CD4-positive, alpha-beta T cell treated with Interleukin-6 at 100 ng/mL for 8 hours (primary cell): ENCODE measurements around the gene SMDT1.

Source experiments
- DNase-seq: peaks from one replicate; pipeline ENCODE4 v3.0.0-alpha.2; 2020; ENCODE audit warnings: mixed read lengths, low spot score

The SMDT1 gene

DNA sequence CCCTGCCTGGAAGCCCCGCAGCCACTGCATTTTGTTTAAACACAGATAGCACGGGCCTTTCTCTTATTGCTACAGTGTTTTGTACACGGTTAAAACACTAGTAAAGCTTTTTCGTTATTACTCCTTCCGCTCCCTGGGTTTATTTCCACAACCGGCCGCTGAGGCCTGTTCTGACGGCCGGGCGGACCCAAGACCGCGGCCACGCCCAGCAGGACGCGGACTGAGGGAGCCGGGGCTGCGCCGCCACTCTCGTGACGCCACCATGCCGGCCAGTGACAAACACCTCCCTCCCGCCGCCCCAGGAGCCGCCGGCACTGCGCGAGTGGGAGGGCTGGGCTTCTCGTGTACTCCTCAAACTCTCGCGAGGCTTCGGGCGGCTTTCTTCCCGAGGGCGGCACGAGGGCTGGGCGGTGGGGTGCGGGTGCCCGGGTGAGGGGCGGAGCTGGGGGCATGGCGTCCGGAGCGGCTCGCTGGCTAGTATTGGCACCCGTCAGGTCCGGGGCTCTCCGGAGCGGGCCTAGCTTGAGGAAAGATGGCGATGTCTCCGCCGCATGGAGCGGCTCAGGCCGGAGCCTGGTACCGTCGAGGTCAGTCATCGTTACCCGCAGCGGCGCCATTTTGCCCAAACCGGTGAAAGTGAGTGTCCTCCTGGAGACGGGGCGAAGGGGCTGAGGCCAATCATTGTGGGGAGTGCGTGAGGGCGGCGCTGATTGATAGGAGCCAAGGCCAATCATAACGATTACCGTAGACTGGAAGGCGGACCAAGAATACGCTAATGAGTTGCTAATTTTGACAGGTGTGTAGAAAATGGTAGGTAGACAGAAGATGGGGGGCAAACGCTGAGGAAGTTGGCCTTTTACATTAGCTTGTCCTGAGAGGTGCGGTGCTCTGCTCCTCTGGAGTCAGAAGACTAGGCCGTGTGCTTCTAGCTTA lies at the start of gene SMDT1:
Gene SMDT1, plus strand, starts transcription at position 382 of the 933 bp plus-strand sequence. Its CDS starts 69 bp downstream, at position 451.
- peak; percentile 98 for DNase-seq

DNA sequence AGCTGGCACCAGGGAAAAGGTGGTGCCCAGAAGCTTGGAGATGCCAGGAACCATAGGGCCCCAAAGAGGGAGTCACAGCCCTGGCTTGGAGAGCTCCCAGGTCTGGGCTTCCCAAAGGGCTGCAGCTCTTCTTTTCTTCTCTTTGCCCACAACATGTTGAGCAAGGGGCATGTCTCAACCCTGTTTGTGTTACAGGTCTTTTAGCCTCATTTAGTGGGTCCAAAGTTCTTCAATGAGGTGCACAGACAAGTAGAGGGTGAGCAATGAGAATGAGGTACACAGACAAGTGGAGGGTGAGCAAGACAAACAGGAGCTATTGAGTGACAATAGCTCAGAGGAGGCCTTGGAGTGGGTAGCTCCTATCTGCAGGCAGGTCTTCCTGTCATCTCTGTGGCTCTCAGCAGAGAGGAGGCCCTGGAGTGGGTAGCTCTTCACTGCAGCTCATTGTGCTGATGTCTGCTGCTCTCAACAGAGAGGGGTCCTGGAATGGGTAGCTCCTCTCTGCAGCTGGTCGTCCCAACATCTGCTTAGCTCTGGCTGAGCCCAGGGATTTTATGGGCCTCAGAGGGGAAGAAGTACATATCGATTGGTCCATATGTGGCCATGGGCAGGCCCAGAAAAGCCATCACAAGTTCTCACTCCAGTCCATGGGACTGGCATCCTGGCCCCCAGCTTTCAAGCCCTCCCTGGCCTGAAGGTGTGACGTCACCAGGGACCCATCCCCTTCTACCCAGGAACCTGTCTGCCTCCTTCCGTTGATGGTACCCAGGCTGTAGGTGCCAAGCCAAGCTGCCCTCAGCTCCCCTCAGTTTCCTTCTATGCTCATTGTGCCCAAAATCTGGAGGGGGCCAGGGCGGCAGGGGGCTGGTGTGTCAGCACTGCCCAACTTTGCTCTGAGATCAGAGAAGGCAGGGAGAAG lies 46.0 kb upstream of the SMDT1 start:
- DNase-seq, result no peak

DNA sequence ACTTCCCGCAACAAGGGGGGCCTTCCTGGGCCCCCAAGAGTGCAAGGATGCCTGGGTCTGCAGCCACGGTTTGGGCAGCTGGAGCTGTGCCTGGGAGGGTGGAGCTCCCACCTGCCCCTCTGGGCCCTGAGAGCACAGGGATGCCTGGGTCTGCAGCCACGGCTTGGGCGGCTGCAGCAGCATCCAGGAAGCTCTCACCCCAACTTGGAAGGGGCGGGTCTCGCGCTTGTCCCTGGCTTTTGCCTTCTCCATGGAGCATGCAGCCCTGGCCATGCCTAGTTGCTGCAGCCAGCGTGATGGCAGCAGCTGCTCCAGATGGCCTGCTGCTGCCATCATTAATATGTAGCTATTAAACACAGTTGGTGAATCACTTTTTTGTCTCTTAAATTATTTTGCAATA lies 44.2 kb upstream of the SMDT1 start:
- DNase-seq, result no peak

DNA sequence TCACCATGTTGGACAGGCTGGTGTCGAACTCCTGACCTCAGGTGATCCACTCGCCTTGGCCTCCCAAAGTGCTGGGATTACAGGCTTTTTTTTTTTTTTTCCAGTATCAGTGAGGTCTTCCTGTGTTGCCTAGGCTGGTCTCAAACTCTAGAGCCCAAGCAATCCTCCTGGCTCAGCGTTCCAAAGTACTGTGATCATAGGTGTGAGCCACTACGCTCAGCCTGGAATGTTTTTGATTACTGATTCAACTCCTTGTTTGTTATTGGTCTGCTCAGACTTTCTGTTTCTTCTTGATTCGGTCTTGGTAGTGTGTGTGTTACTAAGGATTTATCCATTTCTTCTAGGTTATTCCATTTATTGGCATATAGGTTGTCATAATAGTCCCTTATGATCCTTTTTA lies 40.2 kb upstream of the SMDT1 start:
- DNase-seq, result no peak

- DNase-seq, result no peak
Observed at GRCh38 chr22:42041784-42042183, 37.7 kb upstream of the SMDT1 start.

GRCh38 chr22:42050641-42051180 lies 28.8 kb upstream of the SMDT1 start:
- DNase-seq, result no peak

DNA sequence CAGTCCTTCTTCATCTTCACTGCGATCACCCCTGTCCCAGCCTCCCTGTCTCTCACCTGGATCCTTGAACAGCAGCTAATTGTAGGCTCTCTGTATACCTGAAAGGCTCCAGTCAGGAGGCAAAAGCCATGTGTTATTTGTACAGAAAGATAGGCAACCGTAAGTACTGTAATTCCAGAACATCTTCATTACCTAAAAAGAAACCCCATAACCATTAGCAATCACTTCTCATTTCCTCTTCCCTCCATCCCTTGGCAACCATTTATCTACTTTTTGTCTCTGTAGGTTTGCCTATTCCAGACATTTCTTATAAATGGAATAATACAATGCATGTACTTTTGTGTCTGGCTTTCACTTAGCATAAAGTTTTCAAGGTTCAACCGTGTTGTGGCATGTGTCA lies 26.7 kb upstream of the SMDT1 start:
- DNase-seq, result no peak

DNA sequence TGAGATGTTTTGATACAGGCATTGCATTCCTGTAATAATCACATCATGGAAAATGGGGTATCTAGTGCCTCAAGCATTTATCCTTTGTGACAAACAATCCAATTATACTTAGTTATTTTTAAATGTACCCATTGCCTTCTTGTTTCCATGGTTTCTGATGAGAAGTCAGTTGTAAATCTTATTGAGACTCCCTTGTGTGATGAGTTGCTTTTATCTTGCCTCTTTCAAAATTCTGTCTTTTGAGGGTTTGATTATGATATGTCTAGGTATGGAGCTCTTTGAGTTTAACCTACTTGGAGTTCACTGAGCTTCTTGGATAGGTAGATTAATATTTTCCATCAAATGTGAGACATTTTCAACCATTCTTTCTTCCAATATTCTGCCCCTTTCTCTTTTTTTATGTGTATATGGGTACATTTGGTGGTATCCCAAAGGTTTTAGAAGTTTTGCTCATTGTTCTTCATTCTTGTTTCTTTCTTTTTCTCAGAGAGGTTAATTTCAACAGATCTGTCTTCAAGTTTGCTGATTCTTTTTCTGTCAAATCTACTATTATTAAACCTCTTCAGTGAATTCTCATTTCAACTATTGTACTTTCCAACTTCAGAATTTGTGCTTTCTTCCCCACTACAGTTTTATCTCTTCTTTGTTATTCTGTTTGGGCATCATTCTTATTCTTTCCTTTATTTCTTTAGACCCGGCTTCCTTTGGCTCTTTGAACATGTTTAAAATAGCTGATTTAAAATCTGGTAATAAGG lies 22.6 kb upstream of the SMDT1 start:
- DNase-seq, result no peak

DNA sequence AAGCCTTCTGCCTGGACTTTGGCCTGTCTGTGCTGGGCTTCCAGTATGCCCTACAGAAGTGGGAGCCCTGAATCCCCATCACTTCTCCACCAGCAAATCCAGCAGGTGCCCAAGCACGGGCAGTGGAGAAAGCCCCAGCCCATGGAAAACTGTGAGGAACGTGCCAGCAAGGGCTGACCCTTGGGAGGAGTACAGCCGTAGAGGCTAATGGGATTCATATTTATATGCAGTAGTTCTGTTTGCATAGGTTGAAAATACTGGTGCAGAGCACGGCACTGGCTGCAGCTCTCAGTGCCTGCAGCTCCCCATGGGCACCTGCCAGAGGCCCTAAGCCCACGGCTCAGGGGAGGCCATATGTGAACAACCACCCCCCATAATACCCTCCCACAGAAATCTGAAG lies 19.0 kb upstream of the SMDT1 start:
- no peak for DNase-seq

DNA sequence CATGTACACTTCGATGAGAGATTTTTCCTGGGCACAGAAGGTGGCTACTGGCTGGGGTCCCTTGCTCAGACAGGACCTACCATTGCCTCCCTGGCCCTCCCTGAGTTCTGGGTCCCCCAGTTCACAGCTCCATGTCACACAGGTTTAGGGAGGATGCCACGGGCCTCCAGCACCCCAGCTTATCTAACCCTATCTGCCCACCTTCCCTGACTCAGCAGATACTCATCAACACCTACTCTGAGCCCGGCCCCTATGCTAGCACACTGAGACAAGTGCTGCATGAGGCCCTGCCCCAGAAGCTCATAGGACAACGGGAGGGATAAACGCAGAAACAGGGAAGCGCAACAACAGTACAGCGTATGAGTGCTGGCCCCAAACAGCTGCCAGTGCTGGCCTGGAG lies 18.5 kb upstream of the SMDT1 start:
- no peak for DNase-seq

DNA sequence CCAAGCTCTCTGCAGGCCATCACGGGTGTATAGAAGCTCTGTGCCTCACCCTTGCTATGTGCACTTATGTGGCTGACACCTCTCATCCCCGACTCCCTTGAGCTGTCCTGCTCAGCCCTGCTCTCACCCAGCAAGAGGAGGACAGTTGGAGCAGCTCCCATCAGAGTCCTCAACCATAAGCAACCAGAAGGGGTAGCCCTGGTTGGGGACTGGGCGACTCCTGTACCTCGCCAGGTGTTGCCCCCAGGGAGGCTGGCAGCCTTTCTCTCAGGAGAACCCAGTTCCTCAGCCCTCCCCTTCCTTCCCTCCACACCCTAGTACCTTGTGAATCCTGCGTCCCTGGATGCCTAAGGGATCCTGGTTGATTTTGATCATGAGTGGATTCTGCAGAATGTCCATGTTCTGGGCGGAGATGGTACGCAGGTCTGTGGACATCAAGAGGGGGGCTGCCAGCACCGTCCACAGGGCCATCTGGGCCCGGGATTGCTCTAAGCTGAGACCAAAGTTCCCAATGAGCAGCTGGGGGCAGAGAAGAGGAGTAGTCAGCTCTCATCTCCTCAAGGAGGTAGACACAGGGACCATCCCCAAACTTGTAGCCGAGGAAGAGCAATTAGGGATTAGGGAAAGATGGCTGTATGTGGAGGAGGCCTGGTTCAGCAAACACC lies 16.9 kb upstream of the SMDT1 start:
- DNase-seq, result no peak

- DNase-seq, result no peak
Observed at GRCh38 chr22:42064629-42065028, 14.9 kb upstream of the SMDT1 start.

DNA sequence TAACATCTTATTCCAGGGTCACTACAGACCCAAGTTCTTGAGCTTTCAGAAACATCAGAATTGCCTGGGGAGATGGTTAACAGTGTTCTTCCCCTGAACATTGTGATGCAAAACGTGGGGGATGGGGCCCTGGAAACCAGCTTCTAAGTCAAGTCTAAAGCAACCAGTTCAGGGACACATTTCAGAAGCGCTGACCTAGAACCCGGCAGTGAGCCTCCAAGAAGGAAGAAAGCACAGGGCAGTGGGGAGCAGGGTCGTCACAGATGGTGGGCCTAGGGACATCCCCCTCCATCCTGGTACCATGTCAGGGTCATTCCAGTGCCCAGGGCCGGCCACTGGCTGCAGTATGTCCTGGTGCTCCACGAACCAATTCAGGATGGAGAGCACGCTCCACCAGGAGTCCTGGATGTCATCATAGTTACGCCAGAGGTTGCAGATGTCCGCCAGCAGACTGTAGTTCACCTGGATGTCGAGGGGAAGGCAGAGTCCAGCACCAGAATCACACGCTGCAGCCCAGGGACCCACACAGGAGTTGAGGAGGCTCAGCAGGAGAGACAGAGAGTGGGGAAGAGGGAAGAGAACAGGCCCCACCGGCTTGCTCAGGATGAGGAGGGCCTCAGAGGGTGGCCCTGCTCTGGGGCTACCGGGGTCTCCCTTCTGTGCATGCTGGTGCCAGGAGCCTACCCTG lies 13.9 kb upstream of the SMDT1 start:
- DNase-seq, result no peak

DNA sequence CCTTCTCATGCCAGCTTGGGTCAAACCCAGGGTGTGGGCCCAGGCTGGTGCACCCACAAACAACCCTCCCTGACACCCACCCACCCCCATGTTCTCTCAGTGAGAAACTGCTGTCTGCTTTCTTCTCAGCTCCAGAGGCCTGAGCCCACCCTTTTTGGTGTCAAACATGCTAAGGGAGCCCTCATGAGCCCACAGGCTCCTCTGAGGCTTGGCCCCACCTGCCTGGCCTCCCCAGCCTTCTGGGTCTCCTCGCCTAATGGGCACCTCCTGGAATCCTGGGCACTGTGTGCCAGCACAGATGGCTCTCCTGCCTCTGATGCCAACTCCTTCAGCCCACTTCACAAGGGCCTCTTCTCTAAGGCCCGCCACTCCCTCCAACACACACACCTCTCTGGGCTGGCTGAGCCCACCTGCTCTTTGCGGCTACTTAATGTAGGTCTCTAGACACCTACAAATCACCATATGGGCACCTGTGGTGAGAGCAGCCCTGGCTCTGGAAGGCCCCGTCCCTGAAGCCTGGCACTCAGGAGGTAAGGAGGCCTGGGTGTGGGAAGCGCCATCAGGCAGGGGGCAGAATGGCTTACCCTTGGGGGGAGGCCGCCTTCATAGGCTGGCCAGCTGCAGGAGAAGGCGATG lies 13.3 kb upstream of the SMDT1 start:
- no peak for DNase-seq

DNA sequence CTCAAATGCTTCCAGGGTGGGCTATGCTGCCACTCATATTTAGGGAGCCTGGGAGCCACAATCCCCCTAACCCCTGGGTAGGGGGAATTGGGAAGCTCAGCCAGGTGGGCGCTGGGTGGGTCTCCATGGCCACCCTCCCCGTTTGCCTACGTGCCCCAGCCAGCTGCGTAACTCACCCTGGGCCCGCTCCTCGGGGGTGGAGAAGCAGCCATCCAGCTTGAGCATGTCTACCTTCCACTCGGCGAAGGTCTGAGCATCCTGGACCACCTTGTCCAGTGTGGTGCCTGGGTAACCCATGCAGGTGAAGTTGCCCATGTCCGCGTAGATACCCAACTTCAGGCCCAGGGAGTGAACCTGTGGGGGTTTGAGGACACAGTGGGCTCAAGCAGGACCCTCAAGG lies 12.6 kb upstream of the SMDT1 start:
- DNase-seq, result no peak

- DNase-seq, result no peak
Observed at GRCh38 chr22:42067671-42068251, 11.7 kb upstream of the SMDT1 start.

DNA sequence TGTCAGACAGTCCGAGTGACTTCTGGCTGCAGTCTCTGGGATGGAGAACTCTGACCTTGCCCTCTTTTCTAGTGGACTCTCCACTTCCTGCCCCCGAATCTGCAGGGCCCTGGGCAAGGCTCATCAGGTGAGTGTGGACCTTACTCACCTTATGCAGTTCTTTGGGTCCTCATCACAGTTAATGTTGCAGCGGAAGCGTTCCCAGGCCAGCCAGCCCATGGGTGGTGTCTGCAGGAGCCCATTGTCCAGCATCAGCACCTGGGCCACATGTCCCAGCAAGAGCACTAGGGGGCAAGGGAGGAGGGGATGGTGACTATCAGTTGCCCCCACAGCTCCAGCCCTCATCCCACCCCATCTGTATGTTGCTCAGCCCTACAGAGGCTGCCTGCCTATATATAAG lies 11.2 kb upstream of the SMDT1 start:
- DNase-seq, result no peak

GRCh38 chr22:42069801-42070516 lies 9.5 kb upstream of the SMDT1 start:
- DNase-seq, result no peak
